Right forelimb (tissue), 1 donor: ENCODE results near the gene ACVR2A.

Experiments used
- DNase-seq: peaks from one replicate; pipeline ENCODE4 v3.0.0-alpha.2; 2018

The ACVR2A gene

DNA sequence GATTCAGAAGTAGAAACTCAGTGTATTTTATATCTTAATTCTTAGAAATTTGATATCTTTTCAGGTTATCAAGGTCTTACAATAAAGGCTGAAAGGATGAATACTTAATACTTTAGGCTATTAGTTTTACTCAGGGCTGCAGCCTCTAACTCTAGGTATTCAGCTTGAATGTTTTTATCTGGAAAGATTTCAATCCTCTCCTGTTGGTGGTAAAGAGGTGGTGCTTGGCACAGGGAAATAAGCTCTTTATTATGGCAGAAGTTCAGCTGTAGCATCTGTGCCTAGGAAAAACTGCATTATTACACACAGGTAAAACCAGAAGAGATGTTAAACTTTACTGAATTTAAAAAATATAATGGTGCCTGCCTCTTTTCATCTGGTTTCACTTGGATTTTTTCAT lies 11.1 kb downstream of the ACVR2A start:
- no peak for DNase-seq

DNA sequence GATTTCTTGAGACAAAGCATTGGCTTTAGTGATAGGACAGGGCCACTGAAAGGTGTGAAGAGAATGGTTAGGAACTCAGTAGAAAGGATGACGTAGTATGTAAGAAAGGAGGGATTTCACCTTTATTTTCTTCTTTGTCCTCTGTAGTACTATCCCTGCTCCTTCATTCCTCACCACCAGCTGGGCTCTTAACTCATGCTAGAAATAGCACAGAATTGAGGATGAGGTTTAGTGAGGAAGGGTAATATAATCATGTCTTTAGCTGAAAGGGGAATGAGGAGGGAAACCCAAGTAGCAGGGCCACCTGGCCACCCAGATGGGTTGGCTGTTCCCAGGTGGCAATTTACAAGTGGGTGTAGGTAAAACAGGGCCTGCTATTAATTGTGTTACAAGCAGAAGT lies 15.2 kb downstream of the ACVR2A start:
- no peak for DNase-seq

DNA sequence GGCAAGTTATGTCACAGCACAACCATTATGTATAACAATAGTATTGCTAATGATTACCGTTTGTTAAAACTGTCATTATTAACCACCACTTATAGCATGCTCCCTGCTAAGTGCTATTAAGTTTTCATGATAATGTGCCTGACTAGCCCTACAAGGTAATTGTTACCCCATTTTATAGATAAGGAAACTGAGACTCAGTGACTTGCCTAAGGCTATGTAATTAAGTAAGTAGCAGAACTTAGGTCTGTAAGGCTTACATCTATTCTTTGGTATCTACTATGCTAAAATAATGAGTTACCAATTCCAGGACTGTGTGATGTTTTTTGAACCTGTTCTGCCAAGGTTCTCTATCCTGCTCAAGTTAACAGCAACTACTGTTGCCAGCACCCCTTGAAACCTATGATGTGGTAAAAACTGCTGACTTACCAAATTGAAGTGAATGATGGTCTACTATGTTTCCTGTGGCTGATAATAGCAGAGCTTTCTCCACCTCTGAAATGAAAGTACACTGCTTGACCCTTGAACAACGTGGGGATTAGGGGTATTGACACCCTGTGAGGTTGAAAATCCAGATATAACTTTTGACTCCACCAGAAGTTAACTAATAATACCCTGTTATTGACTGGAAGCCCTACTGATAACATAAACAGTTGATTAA lies 18.2 kb downstream of the ACVR2A start:
- no peak for DNase-seq

DNA sequence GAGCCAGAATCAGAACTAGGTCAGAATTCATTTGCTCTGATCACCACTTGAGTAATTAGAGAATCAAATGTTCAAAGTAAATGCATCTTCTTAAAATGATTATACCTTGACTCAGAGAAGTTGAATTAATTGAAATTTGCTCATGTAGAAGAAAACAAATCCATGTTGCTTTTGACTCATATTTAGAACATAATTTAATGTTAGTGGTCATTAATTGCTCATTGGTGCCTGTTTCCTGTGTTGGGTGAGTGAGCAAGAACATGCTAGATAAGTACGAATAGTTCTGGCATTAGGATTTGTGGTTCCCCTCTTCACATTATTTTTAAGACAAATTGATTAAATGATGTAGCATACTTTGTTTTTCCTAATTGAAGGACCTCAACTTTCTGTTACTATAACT lies 19.0 kb downstream of the ACVR2A start:
- no peak for DNase-seq

DNA sequence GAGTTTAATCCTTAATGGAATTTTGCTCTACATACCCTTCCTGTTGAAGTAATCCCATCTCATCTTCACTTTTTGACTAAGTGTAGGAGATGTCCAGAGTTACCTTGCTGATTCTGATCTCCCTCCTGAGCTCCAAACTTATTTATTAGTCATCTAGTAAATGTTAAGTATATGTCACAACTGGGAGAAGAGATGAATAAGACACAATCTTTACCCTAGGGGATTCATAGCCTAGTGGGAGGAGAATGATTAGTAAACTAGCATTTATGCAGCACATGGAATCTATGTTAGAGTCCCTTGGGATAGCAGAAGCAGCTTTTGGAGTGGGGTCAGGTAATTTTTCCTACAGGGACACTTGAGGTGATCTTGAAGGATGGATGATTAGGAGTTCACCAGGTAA lies 20.7 kb downstream of the ACVR2A start:
- no peak for DNase-seq

DNA sequence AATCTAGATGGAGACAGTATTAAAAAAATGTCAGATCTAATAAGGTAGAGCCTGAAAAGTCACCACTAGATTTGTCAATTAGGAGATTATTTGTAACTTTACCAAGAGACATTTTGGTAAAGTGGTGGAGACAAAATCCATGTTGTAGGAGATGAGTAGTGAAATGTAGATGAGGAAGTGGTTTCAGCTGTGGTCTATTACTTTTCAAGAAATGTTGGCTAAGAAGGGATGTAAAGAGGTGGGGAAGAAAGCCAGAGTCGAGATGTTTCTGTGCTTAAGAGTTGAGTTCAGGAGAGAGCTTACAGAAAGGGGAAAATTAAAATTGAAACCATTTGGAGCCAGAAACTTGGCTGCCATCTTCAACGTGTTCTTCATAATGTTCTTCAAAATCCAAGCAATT lies 22.2 kb downstream of the ACVR2A start:
- no peak for DNase-seq

DNA sequence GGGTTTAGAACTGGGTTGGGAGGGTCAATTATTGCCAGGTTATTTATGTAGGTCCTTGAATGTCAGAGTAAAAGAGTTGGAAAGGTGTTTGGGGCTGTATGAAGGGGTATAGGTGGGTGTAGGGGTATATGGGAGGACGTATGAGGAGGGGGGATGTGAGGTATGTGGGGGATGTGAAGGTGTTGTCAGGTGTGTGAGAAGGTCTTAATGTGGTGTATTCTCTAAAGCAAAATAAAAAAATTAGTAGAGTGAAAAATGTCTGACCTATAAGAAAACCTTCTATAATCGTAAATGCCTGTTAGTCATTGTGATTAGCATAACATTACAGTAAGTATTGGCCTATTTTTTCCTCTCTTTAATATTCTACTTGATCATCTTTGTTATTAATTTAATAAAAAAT lies 25.1 kb downstream of the ACVR2A start:
- no peak for DNase-seq

DNA sequence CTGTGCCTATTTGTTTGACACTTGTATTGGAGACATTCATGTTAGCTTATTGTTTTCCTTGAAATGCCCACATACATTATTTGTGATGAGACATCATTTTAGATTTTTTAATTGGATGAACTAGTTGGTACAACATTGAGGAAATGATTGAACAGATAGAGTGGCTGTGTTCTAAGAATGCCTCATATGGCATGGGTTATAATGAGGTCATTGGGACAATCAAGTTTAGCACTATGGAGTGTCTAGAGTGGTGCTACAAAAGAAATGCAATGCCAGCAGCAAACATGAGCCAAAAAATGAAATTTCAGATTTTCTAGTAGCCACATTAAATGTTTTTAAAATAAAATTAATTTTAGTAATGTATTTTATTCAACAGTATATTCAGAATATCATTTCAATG lies 28.1 kb downstream of the ACVR2A start:
- DNase-seq = no peak

DNA sequence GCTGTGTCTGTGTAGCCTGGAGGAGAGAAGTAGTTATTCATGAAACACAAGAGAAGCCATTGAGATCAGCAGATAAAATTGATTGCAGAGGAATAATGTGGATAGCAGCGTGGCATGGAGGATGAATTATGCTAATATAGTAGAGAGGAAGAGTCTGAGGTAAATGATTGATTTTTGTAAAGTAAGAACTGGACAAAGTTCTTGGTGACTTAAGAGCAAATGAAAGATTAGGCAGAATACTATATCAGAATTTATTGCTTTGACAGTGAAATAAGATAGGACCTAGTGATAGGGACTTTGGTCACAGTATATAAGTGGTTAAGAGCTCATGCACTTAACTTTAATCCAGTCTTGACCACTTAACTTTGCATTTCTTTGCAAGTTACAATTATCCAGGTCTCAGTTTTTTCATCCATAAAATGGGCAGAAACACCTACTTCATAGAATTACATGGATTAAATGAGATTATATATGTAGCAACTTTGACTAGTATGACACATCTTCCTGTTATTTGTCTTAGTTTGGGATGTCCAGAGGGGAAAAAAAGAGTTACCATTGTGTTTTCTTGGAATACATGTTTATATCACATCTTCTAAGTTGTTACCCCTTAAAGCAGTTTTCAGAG lies 29.1 kb downstream of the ACVR2A start:
- no peak for DNase-seq

DNA sequence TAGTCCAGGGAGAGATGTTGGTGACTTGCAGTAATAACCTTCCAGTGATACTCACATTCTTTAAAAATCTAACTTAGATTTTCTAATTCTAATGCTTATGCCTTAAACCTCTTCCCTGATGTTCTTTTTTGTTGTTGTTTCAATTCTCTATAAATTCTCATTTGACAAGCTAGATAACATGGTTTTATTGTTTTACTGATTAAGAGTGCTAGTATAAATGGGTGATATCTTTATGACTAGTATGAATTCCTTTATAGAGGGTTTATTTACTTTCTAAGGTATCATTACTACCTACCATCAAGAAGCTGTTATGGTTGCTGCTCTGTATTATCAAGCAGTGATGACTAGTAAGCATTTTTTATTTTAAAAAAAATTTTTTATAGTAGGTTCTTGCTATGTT lies 35.0 kb downstream of the ACVR2A start:
- DNase-seq = no peak

DNA sequence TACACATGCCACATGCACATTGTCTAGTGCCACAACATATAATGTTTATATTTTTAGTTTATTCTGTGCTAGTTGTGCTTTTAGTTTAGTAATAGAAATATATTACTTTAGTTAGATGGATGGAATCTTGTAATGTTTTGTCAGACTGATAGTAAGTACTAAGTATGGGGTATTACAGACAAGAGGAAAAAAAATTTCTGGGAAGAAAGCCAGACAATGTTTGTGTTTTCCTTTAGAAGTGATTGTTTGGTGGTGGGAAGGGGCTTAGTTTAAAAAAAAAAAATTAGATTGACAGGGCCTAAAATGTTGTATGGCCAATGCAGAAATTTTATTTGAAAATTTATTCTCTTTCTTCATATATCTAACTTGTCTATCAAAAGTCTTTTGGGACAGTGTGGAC lies 37.8 kb downstream of the ACVR2A start:
- no peak for DNase-seq

DNA sequence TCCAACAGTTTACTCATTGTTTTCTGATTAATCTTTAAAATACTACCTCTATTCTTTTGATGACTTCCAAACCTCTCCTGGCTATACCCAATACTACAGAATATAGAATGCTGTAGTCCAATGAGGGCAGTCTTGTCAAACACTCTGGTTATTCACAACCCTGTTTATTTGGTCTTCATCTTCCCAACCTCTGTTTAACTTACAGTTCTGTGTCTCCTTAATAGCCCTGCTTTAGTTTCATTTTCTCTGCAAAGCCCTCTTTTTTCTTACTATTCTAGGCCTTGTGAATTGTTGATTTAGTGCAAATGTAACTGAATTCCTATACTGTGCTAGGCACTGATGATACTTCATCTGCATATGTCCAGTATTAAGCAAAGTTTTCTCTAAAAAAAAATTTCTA lies 40.0 kb downstream of the ACVR2A start:
- DNase-seq = no peak

DNA sequence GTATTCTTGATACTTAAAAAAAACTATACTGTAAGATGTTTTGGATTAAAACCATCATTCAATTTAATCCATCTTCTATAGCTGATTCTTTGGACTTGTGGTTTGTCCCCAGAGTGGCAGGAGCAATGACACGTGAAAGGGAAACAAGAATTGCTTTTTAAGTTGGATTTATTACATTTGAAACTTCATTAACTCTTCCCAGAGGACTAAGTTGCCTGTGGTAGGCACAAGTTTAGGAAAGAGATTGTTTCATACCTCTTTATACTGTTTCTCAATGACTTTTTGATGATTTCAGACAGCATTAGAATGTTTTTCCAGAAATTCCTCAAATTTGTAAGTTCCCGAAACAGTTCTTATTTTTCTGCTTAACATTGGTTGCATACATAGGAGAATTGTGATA lies 41.3 kb downstream of the ACVR2A start:
- no peak for DNase-seq

DNA sequence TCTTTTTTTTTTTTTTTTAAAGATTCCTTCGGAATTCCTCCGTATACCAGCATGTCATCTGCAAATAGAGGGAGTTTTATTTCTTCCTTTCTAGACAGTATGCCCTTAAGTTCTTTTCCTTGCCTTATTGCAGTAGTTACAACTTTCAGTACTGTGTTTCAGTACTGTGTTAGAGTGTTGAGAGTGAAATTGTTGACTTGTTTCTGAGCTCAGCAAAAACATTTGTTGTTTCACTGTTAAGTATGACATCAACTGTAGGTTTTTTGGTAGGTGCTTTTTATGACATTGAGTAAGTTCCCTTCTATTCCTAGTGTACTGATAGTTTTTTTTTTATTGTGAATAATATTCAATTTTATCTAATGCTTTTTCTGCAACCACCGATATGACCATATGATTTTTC lies 43.9 kb downstream of the ACVR2A start:
- no peak for DNase-seq

DNA sequence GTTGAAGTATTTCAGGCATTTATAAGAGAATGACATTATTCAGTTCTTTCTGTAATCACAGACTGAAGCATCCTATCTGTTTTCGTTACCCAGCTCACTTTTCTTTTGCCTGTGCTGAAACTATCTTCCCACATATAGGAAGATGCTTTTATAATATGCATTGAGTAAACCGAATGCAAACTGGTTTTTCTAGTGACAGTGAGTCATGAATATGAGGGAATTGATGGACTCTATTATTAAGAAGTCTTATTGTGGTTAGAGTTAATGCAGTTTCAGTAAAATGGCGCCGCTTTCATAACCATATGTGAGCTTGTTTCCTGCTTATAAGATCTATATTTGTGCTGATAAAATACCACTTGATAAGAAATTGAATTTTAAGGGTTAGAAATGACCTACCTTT lies 59.2 kb downstream of the ACVR2A start:
- no peak for DNase-seq

DNA sequence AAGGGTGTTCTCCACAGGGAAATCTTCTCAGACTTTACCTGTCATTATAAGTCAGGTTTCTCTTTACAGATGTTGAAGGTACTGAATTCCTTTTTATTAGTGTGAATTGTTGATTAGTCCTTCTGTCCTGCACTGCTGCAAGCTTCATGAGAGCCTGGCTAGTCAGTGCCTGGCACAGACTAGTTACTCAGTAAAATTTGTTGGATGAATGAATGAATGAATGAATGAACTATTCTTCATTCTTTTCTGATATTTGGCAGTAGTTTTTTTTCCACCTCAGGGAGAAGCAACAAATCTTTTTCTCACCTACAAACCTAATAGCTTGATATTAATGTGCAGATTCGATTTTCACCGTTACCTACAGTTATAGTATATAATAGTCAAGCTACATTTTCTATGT lies 64.3 kb downstream of the ACVR2A start:
- DNase-seq = no peak

DNA sequence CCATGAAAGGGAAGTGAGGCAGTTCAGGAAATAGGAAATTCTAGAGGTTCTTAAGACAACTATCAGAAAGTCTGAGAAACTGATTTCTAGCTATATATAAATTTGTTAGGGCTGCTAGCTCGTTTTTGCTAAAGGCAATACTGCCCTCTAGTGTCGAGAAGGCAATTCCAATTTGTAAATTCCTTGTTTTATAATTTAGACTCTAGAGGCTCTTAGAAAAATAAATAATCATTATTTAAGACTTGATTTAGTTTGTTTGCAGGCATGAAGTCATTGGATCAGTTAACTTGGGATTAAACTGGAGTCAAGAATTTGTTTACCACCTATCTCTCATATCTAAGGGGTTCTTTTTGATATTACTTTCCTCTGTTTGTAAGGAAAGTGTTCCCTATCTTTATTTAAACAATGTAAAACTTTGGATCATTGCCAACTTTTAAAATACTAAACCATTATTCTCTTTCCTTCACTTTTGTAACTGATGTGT lies 66.2 kb downstream of the ACVR2A start:
- no peak for DNase-seq

DNA sequence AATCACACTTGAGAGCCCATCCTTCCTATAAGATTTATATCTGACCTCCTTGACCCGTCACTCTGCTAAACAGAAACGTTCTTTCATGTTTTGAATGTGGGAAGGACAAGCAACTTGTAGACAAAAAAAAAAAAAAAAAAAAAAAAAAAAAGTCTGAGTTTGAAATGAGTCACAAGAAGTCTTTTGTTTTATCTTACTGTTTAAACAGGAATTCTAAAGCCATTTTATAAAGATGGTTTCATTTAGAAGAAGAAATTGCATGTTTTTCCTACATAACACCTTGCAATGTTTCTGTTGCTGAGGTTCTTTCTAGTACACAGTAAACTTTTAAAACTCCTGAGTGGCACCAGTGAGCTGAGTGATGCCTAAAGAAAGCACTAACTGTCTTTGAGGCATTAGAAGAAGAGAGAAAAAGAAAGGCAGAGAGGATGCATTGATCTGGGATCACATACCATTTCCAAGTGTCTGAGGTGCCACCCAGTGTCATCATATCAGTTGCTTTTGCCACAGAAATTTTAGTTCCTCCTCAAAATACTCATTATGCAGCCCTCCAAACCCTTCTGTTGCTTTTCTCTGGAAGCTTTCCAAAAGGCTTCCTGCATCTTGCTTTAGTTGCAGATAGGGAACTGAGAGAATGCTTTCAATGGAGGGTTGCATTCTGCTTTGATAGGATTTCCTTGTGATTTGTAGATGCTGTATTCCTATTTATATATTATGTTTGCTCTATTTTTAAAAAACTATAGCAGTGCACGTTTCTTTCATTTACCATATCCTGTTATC lies 69.1 kb downstream of the ACVR2A start:
- DNase-seq = no peak

DNA sequence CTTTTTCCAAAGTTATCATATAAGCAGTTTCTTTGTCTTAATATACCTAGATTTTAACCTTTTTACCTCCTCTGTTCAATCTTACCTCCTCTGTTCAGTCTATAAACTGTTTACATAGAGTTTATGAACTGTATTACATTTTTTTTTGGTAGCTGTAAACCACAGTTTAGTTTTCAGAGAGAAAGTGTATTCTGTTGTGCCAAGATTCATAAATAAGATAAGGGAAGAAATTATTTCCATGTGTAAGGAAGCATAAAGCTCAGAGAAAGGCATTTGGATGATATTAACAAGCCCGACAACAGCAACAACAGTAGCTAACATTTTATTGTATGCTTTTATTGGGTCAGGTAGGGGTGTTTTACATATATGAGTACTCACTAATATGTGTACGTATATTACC lies 71.2 kb downstream of the ACVR2A start:
- no peak for DNase-seq

DNA sequence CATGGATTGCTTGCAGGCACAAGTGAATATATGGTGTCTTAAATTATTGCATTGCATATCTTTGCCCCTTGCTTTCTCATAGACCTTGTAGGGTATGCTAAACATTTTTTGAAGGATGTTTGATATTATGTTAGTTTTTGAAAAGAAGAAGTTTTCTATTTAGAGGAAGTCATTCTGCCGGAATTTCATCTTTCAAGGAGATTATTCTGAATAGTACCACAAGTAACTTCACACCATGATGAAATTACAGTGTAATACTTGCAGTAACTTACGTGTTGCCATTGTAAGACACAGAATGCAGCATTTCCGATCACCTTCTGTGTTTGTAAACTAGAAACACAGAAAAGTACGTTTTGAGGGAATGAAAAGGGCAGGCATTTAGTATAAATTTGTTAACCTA lies 71.9 kb downstream of the ACVR2A start:
- DNase-seq = no peak

DNA sequence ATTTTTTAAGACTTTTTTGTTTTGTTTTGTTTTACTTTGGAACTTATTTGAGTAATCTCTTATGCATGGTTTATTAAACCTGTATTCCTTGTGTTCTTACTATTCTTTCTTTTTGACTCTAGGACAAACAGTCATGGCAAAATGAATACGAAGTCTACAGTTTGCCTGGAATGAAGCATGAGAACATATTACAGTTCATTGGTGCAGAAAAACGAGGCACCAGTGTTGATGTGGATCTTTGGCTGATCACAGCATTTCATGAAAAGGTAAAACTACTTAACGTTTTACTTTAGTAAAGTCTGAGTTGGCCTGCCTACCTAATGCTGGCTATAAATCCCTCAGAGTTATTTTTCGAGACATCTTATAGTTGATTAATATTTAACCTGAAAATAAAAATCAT lies 72.3 kb downstream of the ACVR2A start:
- no peak for DNase-seq

DNA sequence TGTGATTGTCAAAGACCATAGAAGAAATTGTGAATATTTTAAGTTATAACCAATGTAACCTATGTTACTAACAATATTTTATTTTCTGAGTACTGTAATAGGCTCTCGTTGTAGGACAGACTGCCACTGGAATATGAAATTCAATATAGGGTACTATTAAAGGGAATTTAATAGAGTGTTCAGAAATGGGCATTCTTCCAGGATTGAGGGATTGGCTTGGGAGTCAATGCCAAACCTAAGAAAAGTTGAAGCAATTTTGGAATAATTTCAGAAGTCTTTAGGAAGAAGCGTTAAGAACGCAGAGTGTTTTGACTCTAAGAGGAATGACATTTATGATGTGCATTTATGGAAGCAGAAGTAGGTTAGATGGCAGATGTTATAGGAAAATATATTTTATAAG lies 79.0 kb downstream of the ACVR2A start:
- DNase-seq = no peak

DNA sequence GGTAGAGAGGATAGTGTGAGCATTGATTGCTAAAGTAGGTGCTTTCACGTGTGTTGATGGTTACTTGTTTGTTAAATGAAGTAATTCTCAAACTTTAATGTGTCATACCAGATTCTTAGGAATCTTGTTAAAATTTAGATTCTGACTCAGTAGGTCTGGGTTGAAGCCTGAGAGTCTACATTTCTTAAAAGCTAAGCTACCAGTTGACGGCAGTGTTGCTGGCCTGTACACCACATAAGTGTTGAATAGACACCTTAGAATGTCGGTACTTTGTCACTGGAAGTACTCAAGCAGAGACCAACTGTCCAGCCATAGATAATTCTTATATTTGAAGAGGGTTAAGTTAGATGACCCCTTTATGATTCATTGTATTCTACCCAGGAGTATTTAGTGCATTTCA lies 79.8 kb downstream of the ACVR2A start:
- no peak for DNase-seq

DNA sequence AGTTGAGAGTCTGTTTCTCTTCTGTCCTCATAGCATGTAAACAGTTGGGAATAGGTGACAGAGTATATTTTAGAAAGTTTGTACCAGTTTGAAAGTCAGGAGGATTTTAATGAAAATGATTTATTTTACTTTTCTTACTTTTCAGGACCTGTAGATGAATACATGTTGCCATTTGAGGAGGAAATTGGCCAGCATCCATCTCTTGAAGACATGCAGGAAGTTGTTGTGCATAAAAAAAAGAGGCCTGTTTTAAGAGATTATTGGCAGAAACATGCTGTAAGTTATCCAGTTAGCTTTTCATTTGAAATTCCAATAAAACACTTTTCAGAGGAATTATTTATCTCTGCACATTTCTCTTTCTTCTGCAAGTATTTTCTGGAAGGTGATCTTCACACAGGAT lies 81.1 kb downstream of the ACVR2A start:
- no peak for DNase-seq
